Left ventricle myocardium superior (tissue), 1 donor: ENCODE results near the gene ELOA. TPM values are rescaled to one million over a fixed set of nuclear protein-coding genes. Genes with fewer than 3 reads are reported as not detected.
"Not testable (repeated sequence)": the region's sequence is repeated elsewhere in the genome, so short reads cannot be mapped to it uniquely, and the experiment has no call there.

Experiments used
- ATAC-seq: fragments of 200-7000 bp; cut with Tn5 transposase; one replicate; pipeline ENCODE4 v1.9.1; 2020; ENCODE audit warnings: mild to moderate bottlenecking, moderate library complexity
- DNase-seq: peaks from one replicate; pipeline ENCODE4 v3.0.0-alpha.2; 2020
- intact Hi-C: fragments of 100-400 bp; cut with micrococcal nuclease; formaldehyde crosslinking; loops from one replicate; pipeline ENCODE4 v1.11.0; 2022
- total RNA-seq: library from RNA; stranded (reverse); fragmentation: NEBNext Ultra II Directional; extraction: Animal tissue kit (Norgen Biotek cat#: 25700); gene quantifications from one replicate; pipeline ENCODE4 v1.2.1, GENCODE V29; 2021
- donor health status: DM: no; HTN: yes; CAD: no; lungs with severe emphysema.

ELOA gene
- total RNA-seq, 1 donor from 2014 or later, result 35.8 TPM

- DNase-seq (no peak), ATAC-seq (no peak)
- intact Hi-C loops, result no loop called here
Observed at GRCh38 chr1:23774174-23774880, 31.1 kb downstream of the ELOA start.

GRCh38 chr1:23776217-23776616, 32.9 kb downstream of the ELOA start:
- ATAC-seq (no peak), DNase-seq (no peak)
- intact Hi-C loops, result no loop called here

DNA sequence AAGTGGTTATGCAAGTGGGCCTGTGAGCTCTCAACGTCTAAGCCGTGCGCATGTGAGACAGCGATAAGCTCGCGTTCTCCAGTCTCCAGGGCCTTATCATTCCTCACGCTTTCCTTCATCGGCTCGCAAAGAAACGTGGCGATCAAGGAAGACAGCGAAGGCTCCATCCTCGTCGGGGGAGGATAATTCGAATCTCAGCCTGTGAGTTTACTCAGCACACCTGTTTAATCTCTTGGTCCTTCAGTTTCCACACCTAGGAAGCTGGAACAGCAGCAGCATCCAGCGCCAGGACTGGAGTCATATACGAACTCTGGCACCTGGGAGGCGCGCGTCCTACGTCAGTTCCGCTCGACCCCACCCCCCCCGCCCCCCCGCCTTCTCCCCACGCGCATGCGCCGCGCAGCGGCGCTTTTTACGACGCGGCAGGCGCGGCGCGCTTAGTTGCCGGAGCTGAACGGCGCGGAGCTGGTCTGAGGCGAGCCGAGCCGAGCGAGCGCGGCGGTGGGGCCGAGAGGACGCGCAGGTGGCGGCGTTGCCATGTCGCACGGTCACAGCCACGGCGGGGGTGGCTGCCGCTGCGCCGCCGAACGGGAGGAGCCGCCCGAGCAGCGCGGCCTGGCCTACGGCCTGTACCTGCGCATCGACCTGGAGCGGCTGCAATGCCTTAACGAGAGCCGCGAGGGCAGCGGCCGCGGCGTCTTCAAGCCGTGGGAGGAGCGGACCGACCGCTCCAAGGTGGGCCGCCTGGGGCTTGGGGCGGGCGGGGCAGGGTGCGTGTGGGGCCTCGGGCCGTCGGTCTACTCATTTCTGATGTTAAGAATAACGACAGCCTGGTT, 34.9 kb downstream of the ELOA start, which contains the start of gene PITHD1:
PITHD1 (plus strand) TSS at position 440 of the 836 bp plus-strand sequence; CDS start at position 538, 98 bp downstream.
- ATAC-seq, result peak; percentile 87
- intact Hi-C loops, result no loop called here
- DNase-seq, result peak; percentile 89

DNA sequence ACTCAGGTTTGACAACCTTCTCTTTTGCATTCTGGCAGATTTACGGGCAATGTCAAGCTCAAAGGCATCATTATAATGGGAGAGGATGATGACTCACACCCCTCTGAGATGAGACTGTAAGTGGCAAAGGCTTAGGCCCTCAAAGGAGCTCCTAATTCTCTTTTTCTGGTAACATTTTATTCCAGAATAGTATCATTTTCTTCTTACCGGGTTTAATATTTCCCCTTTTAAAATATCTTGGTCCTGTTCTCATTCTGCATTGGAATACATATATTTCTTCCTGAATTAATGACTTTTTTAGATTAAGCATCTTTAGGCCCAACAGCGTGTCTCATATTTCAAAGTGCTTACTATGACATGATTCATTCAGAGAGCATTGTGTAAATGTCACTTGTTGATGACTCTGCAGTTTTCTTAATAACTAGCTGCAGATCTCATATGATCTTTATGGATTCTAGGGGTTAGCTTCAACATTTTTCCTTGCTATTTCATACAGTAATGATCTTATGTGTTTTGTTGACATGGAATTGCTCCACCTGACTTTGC, 36.6 kb downstream of the ELOA start:
- no peak for ATAC-seq
- no peak for DNase-seq
- intact Hi-C loops, result no loop called here

DNA sequence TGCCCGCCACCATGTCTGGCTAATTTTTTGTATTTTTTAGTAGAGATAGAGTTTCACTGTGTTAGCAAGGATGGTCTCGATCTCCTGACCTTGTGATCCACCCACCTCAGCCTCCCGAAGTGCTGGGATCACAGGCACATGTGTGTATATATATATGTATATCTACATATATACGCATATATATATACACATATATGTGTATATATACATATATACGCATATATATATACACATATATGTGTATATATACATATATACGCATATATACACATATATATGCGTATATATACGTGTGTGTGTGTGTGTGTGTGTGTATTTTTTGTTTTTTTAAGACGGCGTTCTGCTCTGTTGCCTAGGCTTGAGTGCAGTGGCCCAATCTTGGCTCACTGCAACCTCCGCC, 39.9 kb downstream of the ELOA start:
- intact Hi-C loops, DNase-seq, ATAC-seq: not testable (repeated sequence)

DNA sequence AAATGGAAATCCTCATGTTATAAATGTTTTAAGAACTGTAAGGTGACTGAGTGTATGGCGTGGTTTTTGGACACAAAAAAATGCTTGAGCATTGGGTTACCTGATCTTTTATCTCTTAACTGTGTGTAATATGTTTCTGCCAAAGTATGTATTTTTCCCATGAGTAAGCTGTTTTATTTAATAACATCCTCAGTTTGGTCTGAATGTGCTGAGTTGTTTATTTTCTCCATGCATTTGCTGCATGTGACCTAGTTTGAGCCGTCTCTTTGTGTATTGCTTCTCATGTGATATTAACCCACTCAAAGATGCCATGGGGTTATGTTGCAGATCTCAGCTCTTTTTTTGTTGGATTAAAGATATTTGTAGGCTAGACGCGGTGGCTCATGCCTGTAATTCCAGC, 41.6 kb downstream of the ELOA start:
- intact Hi-C loops, result no loop called here
- ATAC-seq (no peak), DNase-seq (no peak)

DNA sequence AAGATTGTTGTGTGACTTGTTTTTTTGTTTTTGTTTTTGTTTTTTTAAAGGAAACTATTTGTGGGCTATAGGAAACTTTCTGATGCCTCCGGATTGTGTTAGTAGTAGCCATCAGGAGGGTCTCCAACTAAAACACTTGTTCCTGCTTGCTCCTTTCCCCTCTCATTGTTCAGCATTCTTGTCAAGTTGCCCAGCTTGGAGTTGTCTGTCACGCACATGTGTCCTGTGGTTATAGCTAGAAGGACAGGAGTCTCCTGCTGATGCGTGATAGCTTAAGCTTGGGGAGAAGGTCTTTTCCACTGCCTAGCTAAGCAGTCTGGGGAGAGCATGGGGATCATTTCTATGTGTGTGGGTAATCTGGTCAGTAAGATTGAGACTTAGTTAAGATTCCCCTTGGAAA, 44.4 kb downstream of the ELOA start:
- ATAC-seq, result no peak
- no peak for DNase-seq
- intact Hi-C loops, result no loop called here

GRCh38 chr1:23788695-23789094, 45.4 kb downstream of the ELOA start:
- DNase-seq (no peak), ATAC-seq (no peak)
- intact Hi-C loops, result no loop called here

GRCh38 chr1:23790696-23791515, 47.6 kb downstream of the ELOA start, which contains the start of gene LYPLA2:
LYPLA2 (plus strand) TSS chr1:23791145; CDS start chr1:23792683, 1,538 bp downstream.
- peak; percentile 97 for DNase-seq
- intact Hi-C loops, result no loop called here

GRCh38 chr1:23791516-23792047, 48.3 kb downstream of the ELOA start:
- ATAC-seq, result peak; percentile 4
- intact Hi-C loops, result no loop called here

More at GRCh38 chr1:23790696-23791515, 47.6 kb downstream of the ELOA start, which contains the start of gene LYPLA2:
- peak; percentile 92 for ATAC-seq

DNA sequence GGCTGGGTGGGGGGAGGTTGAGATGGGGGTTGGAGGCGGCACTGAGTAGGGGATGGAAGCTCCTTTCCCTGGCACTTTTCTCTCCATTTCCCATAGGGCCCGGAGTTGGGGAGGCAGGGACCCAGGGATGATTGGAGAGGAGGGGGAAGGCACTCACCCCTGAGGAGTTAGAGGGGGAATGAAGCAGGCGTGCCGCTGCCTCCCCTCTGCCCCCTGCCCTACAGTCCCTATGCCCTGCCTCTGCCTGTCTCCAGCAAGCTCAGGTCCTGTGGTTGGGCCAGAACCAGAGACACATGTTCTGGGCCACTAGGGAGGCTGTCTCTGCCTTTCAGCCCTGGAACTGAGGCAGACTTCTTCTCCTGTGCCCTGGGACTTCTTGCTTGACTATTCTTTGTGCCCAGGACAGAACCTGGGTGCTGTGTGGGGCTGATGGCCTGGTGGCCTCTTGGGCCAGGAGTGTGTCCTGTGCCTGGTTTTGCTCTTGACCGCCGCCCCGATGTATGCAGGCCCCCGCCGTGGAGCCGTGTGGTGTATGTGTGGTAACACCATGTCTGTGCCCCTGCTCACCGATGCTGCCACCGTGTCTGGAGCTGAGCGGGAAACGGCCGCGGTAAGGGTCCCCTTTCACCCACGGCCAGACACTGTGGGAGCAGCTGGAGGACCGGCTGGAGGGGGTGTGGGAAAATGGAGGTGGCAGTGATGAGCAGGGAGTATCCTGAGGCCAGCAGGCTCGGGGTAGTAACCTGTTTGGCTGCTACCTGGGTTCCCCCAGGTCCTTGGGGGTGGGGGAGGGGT, 49.1 kb downstream of the ELOA start:
- ATAC-seq, result no peak
- no peak for DNase-seq
- intact Hi-C loops, result no loop called here

More at GRCh38 chr1:23791516-23792047, 48.3 kb downstream of the ELOA start:
- no peak for DNase-seq

DNA sequence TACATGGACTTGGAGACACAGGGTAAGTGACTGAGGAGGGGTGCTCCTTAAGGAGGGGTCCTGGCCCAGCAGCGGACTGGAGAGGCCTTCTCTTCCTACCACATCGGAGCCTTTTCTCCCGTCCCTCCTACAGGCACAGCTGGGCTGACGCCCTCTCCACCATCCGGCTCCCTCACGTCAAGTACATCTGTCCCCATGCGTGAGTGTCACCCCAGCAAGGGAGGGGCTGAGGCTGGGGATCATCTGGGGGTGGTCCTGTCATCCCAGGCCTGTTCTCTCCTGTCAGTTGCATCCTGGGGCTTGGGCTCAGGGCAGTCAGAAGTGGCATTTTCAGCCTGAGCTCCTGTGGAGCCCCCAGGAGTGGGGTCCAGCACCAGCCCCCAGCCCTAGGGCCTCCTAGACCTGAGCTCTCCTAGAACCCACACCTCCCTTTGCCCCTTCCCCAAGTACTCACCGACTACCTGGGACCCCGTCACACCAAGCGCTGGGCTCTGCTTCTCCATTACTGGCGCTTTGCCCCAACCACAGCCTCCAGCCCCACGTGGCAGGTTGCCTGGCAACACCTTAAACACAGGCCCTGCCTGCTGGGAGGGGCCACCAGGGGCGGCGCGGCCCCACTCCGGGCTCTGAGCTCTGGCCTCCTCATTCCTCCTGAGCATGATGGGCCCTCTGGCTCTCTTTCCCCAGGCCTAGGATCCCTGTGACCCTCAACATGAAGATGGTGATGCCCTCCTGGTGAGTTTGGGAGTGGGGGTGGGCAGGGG, 49.9 kb downstream of the ELOA start:
- DNase-seq (peak; percentile 60), ATAC-seq (peak; percentile 6)
- intact Hi-C loops, result no loop called here

GRCh38 chr1:23793861-23794731, 50.8 kb downstream of the ELOA start:
- no peak for ATAC-seq
- DNase-seq, result no peak
- intact Hi-C loops, result no loop called here

DNA sequence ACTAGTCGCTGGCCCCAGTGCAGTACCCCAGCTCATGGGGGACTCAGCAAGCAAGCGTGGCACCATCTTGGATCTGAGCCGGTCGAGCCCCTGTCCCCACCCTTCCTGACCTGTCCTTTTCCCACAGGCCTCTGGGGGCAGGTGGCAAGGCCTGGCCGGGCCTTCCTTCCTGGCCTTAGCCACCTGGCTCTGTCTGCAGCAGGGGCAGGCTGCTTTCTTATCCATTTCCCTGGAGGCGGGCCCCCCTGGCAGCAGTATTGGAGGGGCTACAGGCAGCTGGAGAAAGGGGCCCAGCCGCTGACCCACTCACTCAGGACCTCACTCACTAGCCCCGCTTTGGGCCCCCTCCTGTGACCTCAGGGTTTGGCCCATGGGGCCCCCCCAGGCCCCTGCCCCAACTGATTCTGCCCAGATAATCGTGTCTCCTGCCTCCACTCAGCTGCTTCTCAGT, 51.5 kb downstream of the ELOA start:
- intact Hi-C loops, ATAC-seq: not testable (repeated sequence)

DNA sequence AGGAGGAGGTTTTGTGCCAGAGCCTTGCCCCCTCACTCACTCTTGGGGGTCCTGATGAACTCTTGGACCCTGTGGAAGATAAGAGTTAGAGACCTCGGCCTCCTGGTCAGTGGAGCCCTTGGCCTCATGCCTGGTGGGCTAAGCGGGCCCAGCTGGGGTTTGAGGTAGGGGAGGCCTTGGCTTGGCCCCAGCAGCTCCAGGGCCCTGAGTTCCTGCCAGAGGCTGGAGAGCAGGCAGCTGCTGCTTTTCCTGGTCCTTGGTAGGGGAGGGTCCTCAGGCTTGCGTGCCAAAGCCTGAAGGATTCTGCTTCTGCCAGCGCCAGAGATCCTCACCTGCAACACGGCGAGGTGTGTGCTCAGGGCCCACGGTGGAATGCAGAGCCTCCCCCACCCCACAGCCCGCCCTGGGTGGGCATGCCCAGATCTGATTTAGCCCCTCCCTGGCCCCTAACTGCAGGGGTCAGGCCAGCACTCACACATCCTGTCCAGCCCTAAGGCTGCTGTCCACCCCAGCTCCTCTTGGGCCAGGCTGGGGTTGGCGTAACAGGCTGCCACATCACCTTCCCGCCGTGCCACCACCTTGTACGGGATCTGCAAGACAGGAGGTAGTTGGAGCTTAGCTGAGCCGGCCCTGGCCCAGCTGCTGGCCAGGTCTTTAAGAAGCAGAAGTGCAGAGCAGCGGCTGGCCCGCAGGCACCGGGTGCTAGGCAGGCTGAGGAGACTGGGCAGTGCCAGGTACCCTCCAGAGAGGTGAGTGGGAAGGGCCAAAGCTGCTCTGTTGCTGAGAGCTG, 52.6 kb downstream of the ELOA start:
- ATAC-seq (no peak), DNase-seq (no peak)
- intact Hi-C loops, result no loop called here

More for the DNA sequence above, 51.5 kb downstream of the ELOA start:
- DNase-seq, result not testable (repeated sequence)
